NT2/D1 (cell line): ENCODE results near the gene DUSP16.

Experiments used
- SUZ12 ChIP-seq: IDR thresholded peaks from 2 replicates; pipeline ENCODE4 v1.6.1; 2011; ENCODE audit not compliant: insufficient read length, insufficient read depth; ENCODE audit errors: extremely low read depth
- YY1 ChIP-seq: IDR thresholded peaks from 2 replicates; pipeline ENCODE4 v1.6.1; 2011; ENCODE audit not compliant: insufficient read length, insufficient read depth
- ZNF274 ChIP-seq: IDR thresholded peaks from 2 replicates; pipeline ENCODE4 v1.6.1; 2011; ENCODE audit warnings: mild to moderate bottlenecking, low read depth, low read length

DNA sequence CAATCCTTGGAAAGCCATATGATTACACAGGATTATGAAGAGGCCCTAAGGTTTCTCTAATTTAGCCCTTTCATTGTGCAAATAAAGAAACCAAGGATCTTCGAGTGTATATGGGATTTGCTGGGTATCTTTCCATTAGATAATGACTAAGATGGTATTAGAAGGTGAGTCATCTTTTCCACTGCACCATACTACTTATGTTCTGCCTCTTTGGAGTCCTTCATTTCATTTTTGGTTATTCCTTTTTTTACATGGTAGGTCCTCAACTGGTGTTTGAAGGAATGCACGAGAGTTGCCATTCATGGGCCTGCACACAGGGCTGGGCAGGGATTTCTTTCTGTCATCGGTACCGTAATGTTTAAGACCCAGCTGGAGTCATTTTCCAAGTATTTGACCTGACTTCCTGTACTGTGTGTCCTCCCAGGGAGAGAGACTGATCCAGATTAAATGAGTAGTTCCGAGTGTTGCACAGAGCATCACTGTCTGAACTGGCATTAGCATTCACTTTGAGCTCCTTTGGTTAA is 120.1 kb downstream of the DUSP16 start:
- no peak for TF ChIP-seq ZNF274
- TF ChIP-seq SUZ12: no peak
- no peak for TF ChIP-seq YY1
